NB4 (cell line): ENCODE data around the gene AFG1L.

Experiments used
- POLR2A ChIP-seq: IDR thresholded peaks from 2 replicates; pipeline ENCODE4 v1.6.1; 2011; ENCODE audit warnings: mild to moderate bottlenecking; ENCODE audit not compliant: insufficient read length; ENCODE audit errors: extremely low read depth
- TF ChIP-seq, protein P1 (sequence below): IDR thresholded peaks from one replicate; pipeline ENCODE4 v1.5.1; 2012; ENCODE audit warnings: low read depth, low read length

DNA sequence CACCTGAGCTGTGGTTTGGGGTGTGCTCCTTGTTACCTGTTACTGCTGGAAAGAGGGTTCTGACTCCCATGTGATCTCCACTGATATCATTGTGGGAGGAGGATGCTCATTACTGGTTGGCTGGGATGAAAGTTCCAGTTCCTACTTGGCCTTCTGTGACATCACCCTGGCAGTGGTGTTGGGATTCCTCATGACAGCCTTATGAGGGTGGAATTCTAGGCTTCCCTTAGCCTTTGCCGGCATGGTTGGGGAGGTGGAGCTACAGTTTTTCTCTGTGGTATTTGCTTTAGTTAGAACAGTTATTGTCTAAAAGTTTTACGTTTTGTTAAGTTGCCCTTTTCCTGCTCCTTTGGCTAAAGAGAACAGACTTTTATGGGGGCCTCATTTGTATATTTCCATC, 112.1 kb downstream of the AFG1L start:
- TF ChIP-seq, protein P1, sequence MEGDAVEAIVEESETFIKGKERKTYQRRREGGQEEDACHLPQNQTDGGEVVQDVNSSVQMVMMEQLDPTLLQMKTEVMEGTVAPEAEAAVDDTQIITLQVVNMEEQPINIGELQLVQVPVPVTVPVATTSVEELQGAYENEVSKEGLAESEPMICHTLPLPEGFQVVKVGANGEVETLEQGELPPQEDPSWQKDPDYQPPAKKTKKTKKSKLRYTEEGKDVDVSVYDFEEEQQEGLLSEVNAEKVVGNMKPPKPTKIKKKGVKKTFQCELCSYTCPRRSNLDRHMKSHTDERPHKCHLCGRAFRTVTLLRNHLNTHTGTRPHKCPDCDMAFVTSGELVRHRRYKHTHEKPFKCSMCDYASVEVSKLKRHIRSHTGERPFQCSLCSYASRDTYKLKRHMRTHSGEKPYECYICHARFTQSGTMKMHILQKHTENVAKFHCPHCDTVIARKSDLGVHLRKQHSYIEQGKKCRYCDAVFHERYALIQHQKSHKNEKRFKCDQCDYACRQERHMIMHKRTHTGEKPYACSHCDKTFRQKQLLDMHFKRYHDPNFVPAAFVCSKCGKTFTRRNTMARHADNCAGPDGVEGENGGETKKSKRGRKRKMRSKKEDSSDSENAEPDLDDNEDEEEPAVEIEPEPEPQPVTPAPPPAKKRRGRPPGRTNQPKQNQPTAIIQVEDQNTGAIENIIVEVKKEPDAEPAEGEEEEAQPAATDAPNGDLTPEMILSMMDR, result no peak
- no peak for TF ChIP-seq POLR2A
